Adrenal gland (tissue), 12 donors: ENCODE results near the gene NTF3. TPM values are rescaled to one million over a fixed set of nuclear protein-coding genes. Genes with fewer than 3 reads are reported as not detected.

Source experiments
- DNase-seq, 7 donors: peaks; one replicate each; pipeline ENCODE4 v3.0.0-alpha.2; 2019 to 2020
- H3K27ac ChIP-seq, 5 donors: fragments of 200-600 bp; sonication (generic) in 4 of 5; 1 replicate in 3 of 5; 2 replicates in 2 of 5; pipeline versions ENCODE4 v1.5.1 to v1.8.0; 2016 to 2020; ENCODE audit warnings: mild to moderate bottlenecking in 1 of 5
- H3K27me3 ChIP-seq: fragments of 200-600 bp; 2 replicates; pipeline ENCODE4 v1.8.0; 2021
- H3K36me3 ChIP-seq, 2 donors: fragments of 200-600 bp; replicated peaks in 1 of 2; 1 replicate in 1 of 2; 2 replicates in 1 of 2; pipeline versions ENCODE4 v1.5.1 to v1.8.0; 2018 to 2022
- H3K4me1 ChIP-seq, 2 donors: fragments of 200-600 bp; replicated peaks in 1 of 2; 1 replicate in 1 of 2; 2 replicates in 1 of 2; pipeline versions ENCODE4 v1.5.1 to v1.8.0; 2018 to 2021
- H3K4me3 ChIP-seq, 4 donors: fragments of 200-600 bp; sonication (generic) in 3 of 4; one replicate each; pipeline ENCODE4 v1.5.1; 2016 to 2018
- H3K9me3 ChIP-seq, 3 donors: fragments of 200-600 bp; sonication (generic) in 1 of 3; replicated peaks in 1 of 3; 1 replicate in 2 of 3; 2 replicates in 1 of 3; pipeline versions ENCODE4 v1.5.1 to v1.8.0; 2016 to 2021
- POLR2A ChIP-seq, 2 donors: fragments of 450-650 bp; IDR thresholded peaks; one replicate each; pipeline ENCODE4 v1.6.1; 2017; ENCODE audit warnings: antibody characterized with exemption in 2 of 2, mild to moderate bottlenecking in 2 of 2, moderate library complexity in 1 of 2
- WGBS, 4 donors: extraction: QIAGEN DNeasy Blood & Tissue Kit in 2 of 4; methylation state at CpG; one replicate each; pipeline versions ENCODE4 v1.1.5 to v1.1.7; 2013 to 2017; 5-methylcytosine and 5-hydroxymethylcytosine counted together
- intact Hi-C, 2 donors: fragments of 100-400 bp; cut with DNase I; formaldehyde crosslinking; loops; one replicate each; pipeline versions ENCODE4 v1.14.1 to v1.15.0; 2022 to 2023
- polyA plus RNA-seq, 3 donors: library from polyadenylated mRNA; stranded (reverse); fragments of 200-250 nt in 2 of 3; fragments of 350-450 nt in 1 of 3; fragmentation: Illumina TruSeq in 1 of 3; extraction: RNeasy Lipid Tissue Mini Kit (QIAGEN cat#74804) in 1 of 3; gene quantifications; one replicate each; pipeline ENCODE4 v1.2.3, GENCODE V29; 2013 to 2014
- total RNA-seq, 9 donors: library from RNA; depleted of rRNA in 4 of 9; stranded (reverse); fragments of >200 nt in 4 of 9; fragments of 120-200 nt in 1 of 9; fragmentation: NEBNext Ultra II Directional in 1 of 9; extraction: Animal tissue kit (Norgen Biotek cat#: 25700) in 1 of 9; gene quantifications; one replicate each; pipeline versions ENCODE4 v1.1.0 to v1.2.4, GENCODE V29; 2013 to 2023
- TF ChIP-seq, protein P1 (sequence below), 6 experiments: fragments of 450-650 bp in 4 of 6; fragments of 200-600 bp in 2 of 6; sonication (generic) in 1 of 6; IDR thresholded peaks; 1 replicate in 5 of 6; 2 replicates in 1 of 6; pipeline versions ENCODE4 v1.5.1 to v1.8.0; 2016 to 2021; ENCODE audit warnings: antibody characterized with exemption in 6 of 6, mild to moderate bottlenecking in 2 of 6, moderate library complexity in 1 of 6
- donor health status: healthy with polysubstance abuse.
- donor health status: Bipolar disorder and iron deficiency.
- donor health status: DM: yes; HTN: yes; CAD: no.
- donor health status: DM: no; HTN: no; CAD: no.
- donor health status: DM: no; HTN: no; CAD: no.
- donor health status: DM: yes; HTN: yes; CAD: no.

Gene NTF3
- total and polyA plus RNA-seq, 12 donors, result 0.28 to 2.9 (median 0.73) TPM; not detected in 2

DNA sequence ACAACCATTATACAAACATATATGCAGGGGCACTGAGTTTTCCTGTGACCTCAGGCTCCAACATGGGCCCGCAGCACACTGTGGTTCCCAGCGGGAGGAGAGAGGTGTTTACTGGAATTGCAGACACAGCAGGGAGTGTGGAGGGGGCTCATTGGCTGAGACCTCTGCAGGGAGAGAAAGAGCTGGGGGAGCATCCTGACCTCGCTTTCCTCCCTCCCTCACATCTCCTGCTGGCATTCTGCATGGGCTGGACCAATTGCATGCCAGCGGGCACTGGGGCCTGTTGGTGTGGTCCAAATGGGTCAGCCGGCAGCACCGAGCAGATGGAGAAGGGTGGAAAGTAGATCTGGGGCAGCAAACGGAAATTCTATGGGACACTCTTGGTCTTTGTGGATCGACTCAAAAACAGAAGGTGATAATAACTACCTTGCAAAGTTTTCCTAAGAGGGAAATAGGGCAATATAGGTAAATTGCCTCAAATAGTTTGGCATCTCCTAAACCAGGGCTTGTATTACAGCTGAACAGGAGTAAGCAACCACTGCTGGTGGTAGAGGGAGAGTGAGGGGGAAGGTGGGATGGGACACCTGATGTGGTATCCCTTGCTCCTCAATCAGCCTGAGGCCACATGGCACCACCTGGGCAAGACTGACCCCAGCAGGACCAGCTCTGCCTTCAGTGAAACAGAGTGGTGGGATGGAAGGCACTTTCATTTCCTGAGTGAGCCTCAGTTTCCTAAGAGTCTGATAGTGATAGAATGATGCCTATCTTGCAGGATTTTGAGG lies 86.9 kb downstream of the NTF3 start:
- Histone ChIP-seq H3K27me3 (no peaks in the 10 kb centered on the region), H3K4me1 (no peaks in the 10 kb centered on the region), H3K9me3 (no peaks in the 10 kb centered on the region), H3K27ac (no peak overlapping the region), H3K36me3 (no peaks in the 10 kb centered on the region), H3K4me3 (no peak overlapping the region)
- intact Hi-C loops, result no loop called here
- TF ChIP-seq, protein P1, sequence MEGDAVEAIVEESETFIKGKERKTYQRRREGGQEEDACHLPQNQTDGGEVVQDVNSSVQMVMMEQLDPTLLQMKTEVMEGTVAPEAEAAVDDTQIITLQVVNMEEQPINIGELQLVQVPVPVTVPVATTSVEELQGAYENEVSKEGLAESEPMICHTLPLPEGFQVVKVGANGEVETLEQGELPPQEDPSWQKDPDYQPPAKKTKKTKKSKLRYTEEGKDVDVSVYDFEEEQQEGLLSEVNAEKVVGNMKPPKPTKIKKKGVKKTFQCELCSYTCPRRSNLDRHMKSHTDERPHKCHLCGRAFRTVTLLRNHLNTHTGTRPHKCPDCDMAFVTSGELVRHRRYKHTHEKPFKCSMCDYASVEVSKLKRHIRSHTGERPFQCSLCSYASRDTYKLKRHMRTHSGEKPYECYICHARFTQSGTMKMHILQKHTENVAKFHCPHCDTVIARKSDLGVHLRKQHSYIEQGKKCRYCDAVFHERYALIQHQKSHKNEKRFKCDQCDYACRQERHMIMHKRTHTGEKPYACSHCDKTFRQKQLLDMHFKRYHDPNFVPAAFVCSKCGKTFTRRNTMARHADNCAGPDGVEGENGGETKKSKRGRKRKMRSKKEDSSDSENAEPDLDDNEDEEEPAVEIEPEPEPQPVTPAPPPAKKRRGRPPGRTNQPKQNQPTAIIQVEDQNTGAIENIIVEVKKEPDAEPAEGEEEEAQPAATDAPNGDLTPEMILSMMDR (IDR thresholded peaks at IDR 0.05), result no peak
- no peak for TF ChIP-seq POLR2A (IDR thresholded peaks at IDR 0.05)
- WGBS, 4 donors, result 84 to 88% (median 86%) methylated on average over 7 to 8 of the region's 8 CpGs
- DNase-seq, result no peak

DNA sequence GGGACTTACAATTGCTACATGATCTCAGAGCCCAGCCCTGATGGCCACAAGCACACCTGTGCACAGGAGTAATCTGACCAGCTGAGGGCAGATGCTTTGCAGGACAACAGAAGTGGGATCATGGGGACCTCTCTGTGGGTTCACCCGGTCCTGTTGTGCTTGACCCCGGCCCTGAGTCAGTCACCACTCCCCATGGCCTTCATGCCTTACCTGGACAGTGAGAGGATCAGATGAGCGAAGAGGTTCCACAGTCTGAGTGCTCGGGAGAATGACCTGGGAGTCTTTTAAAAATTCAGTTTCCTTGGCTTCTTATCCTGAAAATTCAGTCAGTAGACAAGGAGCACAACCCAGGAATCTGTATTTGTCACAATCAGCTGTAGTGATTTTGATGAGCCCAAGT lies 88.1 kb downstream of the NTF3 start:
- 85 to 93% (median 87%) methylated on average over 4 of the region's 4 CpGs for WGBS, 4 donors
- TF ChIP-seq, protein P1 (IDR thresholded peaks at IDR 0.05), result no peak
- no peak for TF ChIP-seq POLR2A (IDR thresholded peaks at IDR 0.05)
- Histone ChIP-seq H3K27me3 (no peaks in the 10 kb centered on the region), H3K9me3 (no peaks in the 10 kb centered on the region), H3K36me3 (no peaks in the 10 kb centered on the region), H3K4me3 (no peak overlapping the region), H3K4me1 (no peaks in the 10 kb centered on the region), H3K27ac (no peak overlapping the region)
- DNase-seq, result no peak
- intact Hi-C loops, result no loop called here

DNA sequence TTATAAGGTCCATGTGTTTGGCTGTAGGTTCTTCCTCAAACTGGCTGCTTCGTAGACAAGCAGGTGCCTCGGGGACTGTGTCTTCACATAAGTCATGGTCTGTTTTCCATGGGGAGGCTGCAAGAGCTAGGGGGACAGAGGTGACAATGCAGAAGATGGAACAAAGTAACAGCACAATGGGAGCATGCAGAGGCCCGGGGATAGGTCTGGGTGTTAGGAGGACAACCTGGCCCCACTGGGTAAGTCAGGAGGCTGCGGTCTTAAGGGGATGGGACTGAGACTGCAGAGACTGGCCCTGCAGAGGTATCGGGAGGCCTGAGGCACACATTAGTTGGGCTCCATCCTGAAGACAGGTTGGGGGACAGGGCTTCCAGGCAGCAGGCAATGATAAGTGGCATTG lies 88.9 kb downstream of the NTF3 start:
- intact Hi-C loops, result no loop called here
- no peaks in the 10 kb centered on the region for H3K36me3 ChIP-seq
- WGBS, 4 donors, result 81 to 91% (median 86%) methylated on average over 5 of the region's 5 CpGs
- no peak for DNase-seq
- H3K4me1 ChIP-seq, result no peaks in the 10 kb centered on the region
- H3K9me3 ChIP-seq, result no peaks in the 10 kb centered on the region
- no peaks in the 10 kb centered on the region for H3K27me3 ChIP-seq
- no peak for TF ChIP-seq POLR2A (IDR thresholded peaks at IDR 0.05)
- TF ChIP-seq, protein P1 (IDR thresholded peaks at IDR 0.05), result no peak
- H3K4me3 ChIP-seq, result no peak overlapping the region
- no peak overlapping the region for H3K27ac ChIP-seq

DNA sequence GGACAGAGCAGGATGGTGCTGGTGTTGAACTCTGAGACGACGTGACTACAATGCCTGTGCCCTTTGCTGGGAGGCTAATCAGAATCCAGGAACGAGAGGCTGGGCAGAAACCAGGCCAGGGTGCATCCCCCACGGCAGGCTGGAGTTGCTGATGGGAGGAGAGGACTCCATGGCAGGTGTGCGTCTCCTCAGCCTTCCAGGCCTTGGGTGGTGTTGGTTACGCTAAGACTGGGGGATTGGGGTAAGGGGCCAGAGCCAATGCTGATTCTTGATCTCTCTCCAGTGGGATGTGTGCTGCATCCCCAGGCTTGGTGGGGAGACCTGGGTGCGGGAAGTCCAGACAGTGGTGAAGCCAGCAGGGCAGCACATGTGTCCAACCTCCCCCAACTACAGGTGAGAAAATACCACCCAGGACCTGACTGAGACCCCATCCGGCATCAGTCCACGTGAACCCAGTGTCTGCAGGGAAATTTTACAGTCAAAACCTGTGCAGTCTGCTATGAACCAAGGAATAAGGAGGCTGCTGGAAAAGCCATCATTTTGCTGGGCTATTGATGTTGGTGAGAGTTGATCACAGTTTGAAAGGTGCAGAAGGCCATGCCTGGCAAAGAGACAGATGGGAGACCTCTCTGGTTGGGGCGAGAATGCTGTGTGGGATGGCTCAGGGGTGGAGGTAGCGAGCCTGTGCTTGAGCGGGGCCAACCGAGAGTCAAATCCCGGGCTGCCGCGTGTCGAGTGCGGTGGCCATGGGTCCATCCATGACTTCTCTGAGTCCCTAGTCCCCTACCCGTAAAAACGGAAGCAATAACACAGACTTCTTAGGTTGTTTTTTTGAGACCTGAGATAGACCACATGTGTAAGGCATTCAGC lies 89.8 kb downstream of the NTF3 start:
- H3K36me3 ChIP-seq, result no peaks in the 10 kb centered on the region
- no peak for TF ChIP-seq POLR2A (IDR thresholded peaks at IDR 0.05)
- TF ChIP-seq, protein P1 (IDR thresholded peaks at IDR 0.05), result no peak
- H3K9me3 ChIP-seq, result no peaks in the 10 kb centered on the region
- no peak overlapping the region for H3K4me3 ChIP-seq
- no peaks in the 10 kb centered on the region for H3K4me1 ChIP-seq
- intact Hi-C loops, result no loop called here
- H3K27ac ChIP-seq, result no peak overlapping the region
- 84 to 92% (median 85%) methylated on average over 17 to 20 of the region's 20 CpGs for WGBS, 4 donors
- no peak for DNase-seq
- no peaks in the 10 kb centered on the region for H3K27me3 ChIP-seq
